Stimulated activated CD4-positive, alpha-beta T cell treated with anti-CD3 and anti-CD28 coated beads, Interleukin-12 subunit alpha, Interleukin-12 subunit beta, amount 100 ng/mL, for 4 hours (primary cell): Measurements from ENCODE around the gene GDPD4.

ENCODE experiments used
- DNase-seq: peaks from one replicate; pipeline ENCODE4 v3.0.0-alpha.2; 2020

GDPD4 gene

GRCh38 chr11:77187776-77188632 is 113.5 kb downstream of the GDPD4 start:
- peak; percentile 60 for DNase-seq

GRCh38 chr11:77187111-77187750 is 114.3 kb downstream of the GDPD4 start:
- DNase-seq = no peak

- DNase-seq = no peak
Measured at GRCh38 chr11:77186302-77186701, 115.2 kb downstream of the GDPD4 start.

- DNase-seq = no peak
Measured at GRCh38 chr11:77184136-77184860, 117.2 kb downstream of the GDPD4 start.

- no peak for DNase-seq
Measured at GRCh38 chr11:77183431-77183984, 118.0 kb downstream of the GDPD4 start.

- no peak for DNase-seq
Measured at GRCh38 chr11:77182542-77183430, 118.7 kb downstream of the GDPD4 start.

- no peak for DNase-seq
Measured at GRCh38 chr11:77181799-77182541, 119.5 kb downstream of the GDPD4 start.

- DNase-seq = no peak
Measured at GRCh38 chr11:77181226-77181625, 120.3 kb downstream of the GDPD4 start.

GRCh38 chr11:77180346-77180745 is 121.1 kb downstream of the GDPD4 start:
- no peak for DNase-seq

- DNase-seq = no peak
Measured at GRCh38 chr11:77179681-77180080, 121.8 kb downstream of the GDPD4 start.

- no peak for DNase-seq
Measured at GRCh38 chr11:77179048-77179447, 122.4 kb downstream of the GDPD4 start.

GRCh38 chr11:77178150-77178549 is 123.3 kb downstream of the GDPD4 start:
- DNase-seq = no peak

GRCh38 chr11:77176996-77177395 is 124.5 kb downstream of the GDPD4 start:
- DNase-seq = no peak

- DNase-seq = no peak
Measured at GRCh38 chr11:77175869-77176539, 125.5 kb downstream of the GDPD4 start.

- DNase-seq = no peak
Measured at GRCh38 chr11:77175021-77175842, 126.3 kb downstream of the GDPD4 start.

GRCh38 chr11:77174559-77174958 is 126.9 kb downstream of the GDPD4 start:
- no peak for DNase-seq

GRCh38 chr11:77173494-77173893 is 128.0 kb downstream of the GDPD4 start:
- DNase-seq = no peak

GRCh38 chr11:77172666-77172982 is 128.9 kb downstream of the GDPD4 start:
- no peak for DNase-seq

GRCh38 chr11:77171885-77172665 is 129.4 kb downstream of the GDPD4 start:
- no peak for DNase-seq
